A172 (cell line): Measurements from ENCODE around the gene CD99. TPM values are rescaled to one million over a fixed set of nuclear protein-coding genes. Genes with fewer than 3 reads are reported as not detected.
"Not testable (repeated sequence)": the region's sequence is repeated elsewhere in the genome, so short reads cannot be mapped to it uniquely, and the experiment has no call there.

ENCODE experiments used
- DNase-seq: peaks from one replicate; pipeline ENCODE4 v3.0.0-alpha.2; 2015; ENCODE audit warnings: low spot score
- total RNA-seq: library from RNA; depleted of rRNA; stranded (reverse); fragments of >200 nt; shearing (Covaris generic); gene quantifications from 2 replicates; pipeline ENCODE4 v1.2.3, GENCODE V29; 2014

CD99 gene
- total RNA-seq, 1 experiment from 2014 or later, result 705 TPM

GRCh38 chrX:2675657-2676200 lies 15.4 kb upstream of the CD99 start:
- not testable (repeated sequence) for DNase-seq

- no peak for DNase-seq
Measured at GRCh38 chrX:2676794-2677675, 14.1 kb upstream of the CD99 start.

- peak; percentile 99 for DNase-seq
Measured at GRCh38 chrX:2677764-2678163, 13.3 kb upstream of the CD99 start.

- DNase-seq, result no peak
Measured at GRCh38 chrX:2678583-2678982, 12.5 kb upstream of the CD99 start.

- no peak for DNase-seq
Measured at GRCh38 chrX:2679534-2680485, 11.3 kb upstream of the CD99 start.

- DNase-seq, result no peak
Measured at GRCh38 chrX:2680486-2681348, 10.4 kb upstream of the CD99 start.

- no peak for DNase-seq
Measured at GRCh38 chrX:2682565-2683177, 8.4 kb upstream of the CD99 start.

- no peak for DNase-seq
Measured at GRCh38 chrX:2684256-2684655, 6.8 kb upstream of the CD99 start.

GRCh38 chrX:2685886-2686285 lies 5.2 kb upstream of the CD99 start:
- no peak for DNase-seq

GRCh38 chrX:2689773-2690666 lies 1.1 kb upstream of the CD99 start:
- no peak for DNase-seq

- DNase-seq, result peak; percentile 44
Measured at GRCh38 chrX:2691543-2692220, 587 bp downstream of the CD99 start.

GRCh38 chrX:2692221-2693112 lies 1.4 kb downstream of the CD99 start:
- DNase-seq, result no peak

GRCh38 chrX:2693113-2694002 lies 2.3 kb downstream of the CD99 start:
- DNase-seq, result no peak

- DNase-seq, result no peak
Measured at GRCh38 chrX:2694914-2695267, 3.8 kb downstream of the CD99 start.

- DNase-seq, result peak; percentile 95
Measured at GRCh38 chrX:2696698-2697215, 5.7 kb downstream of the CD99 start.

- no peak for DNase-seq
Measured at GRCh38 chrX:2697306-2697705, 6.2 kb downstream of the CD99 start.

- no peak for DNase-seq
Measured at GRCh38 chrX:2697741-2698299, 6.7 kb downstream of the CD99 start.
